ENCODE results near the gene FAM222A. TPM values are rescaled to one million over a fixed set of nuclear protein-coding genes. Genes with fewer than 3 reads are reported as not detected.
A peak's percentile ranks its signal among the peaks of the same experiment; 100 is the strongest.

The FAM222A gene
- total RNA-seq, 1 experiment from 2014 or later = 3.7 TPM

GRCh38 chr12:109771746-109772621 is 58.4 kb downstream of the FAM222A start:
- Histone ChIP-seq H3K79me2 (ENCODE audit: insufficient read depth, low read length) (peaks cover 8% of the 10 kb centered on the region; the same call in 1 of the 2 replicates), H3K9ac (ENCODE audit: low read length) (peak overlapping the region; percentile 58; the same call in 1 of the 2 replicates), H3K27me3 (ENCODE audit: insufficient read depth, low read length) (no peaks in the 10 kb centered on the region), H3K4me3 (replicated peaks in 1 of 2; ENCODE audit: low read depth in 1 of 2, low read length in 2 of 2) (peak overlapping the region; percentile 43 to 61), H2AFZ (ENCODE audit: low read depth, low read length, poor library complexity, severe bottlenecking) (no peak overlapping the region), H4K20me1 (ENCODE audit: insufficient read depth) (no peaks in the 10 kb centered on the region), H3K27ac (ENCODE audit: low read depth, low read length) (no peak overlapping the region), H3K9me3 (ENCODE audit: control insufficient read depth in 1 of 2, insufficient read depth in 1 of 2, low read depth in 1 of 2, low read length in 2 of 2) (no peaks in the 10 kb centered on the region), H3K4me2 (ENCODE audit: low read length) (peak overlapping the region; percentile 95), H3K9me2 (ENCODE audit: insufficient read depth) (no peaks in the 10 kb centered on the region), H3K4me1 (ENCODE audit: control insufficient read depth in 1 of 2, insufficient read depth in 2 of 2, low read length in 2 of 2) (peaks cover 5 to 26% of the 10 kb centered on the region in 2 experiments), H3K36me3 (ENCODE audit: control insufficient read depth in 1 of 2, insufficient read depth in 2 of 2, low read length in 2 of 2) (no peaks in the 10 kb centered on the region)
- CTCF ChIA-PET = interaction anchor here (4.7 kb wide), 1 partner anchor 174 kb away, joined by 64 read pairs; no protein-coding TSS in a partner anchor
- ATAC-seq (peak; percentile 3; the same call in 1 of the 2 replicates), DNase-seq (ENCODE audit: low read depth, low spot score) (no peak)
- RAD21 ChIA-PET (ENCODE audit: low non-redundant PET in 1 of 2, low total read pairs in 2 of 2, uncharacterized antibody in 2 of 2, unreplicated experiment in 2 of 2) = interaction anchor here in 1 of 2 experiments (1.3 kb wide), 1 partner anchor 174 kb away, joined by 6 read pairs; no protein-coding TSS in a partner anchor
- TF ChIP-seq ATF3 (IDR thresholded peaks at IDR 0.05) (no peak), RAD21 (IDR thresholded peaks at IDR 0.05; ENCODE audit: low read depth) (peak; percentile 81)
- TF ChIP-seq, protein P1, sequence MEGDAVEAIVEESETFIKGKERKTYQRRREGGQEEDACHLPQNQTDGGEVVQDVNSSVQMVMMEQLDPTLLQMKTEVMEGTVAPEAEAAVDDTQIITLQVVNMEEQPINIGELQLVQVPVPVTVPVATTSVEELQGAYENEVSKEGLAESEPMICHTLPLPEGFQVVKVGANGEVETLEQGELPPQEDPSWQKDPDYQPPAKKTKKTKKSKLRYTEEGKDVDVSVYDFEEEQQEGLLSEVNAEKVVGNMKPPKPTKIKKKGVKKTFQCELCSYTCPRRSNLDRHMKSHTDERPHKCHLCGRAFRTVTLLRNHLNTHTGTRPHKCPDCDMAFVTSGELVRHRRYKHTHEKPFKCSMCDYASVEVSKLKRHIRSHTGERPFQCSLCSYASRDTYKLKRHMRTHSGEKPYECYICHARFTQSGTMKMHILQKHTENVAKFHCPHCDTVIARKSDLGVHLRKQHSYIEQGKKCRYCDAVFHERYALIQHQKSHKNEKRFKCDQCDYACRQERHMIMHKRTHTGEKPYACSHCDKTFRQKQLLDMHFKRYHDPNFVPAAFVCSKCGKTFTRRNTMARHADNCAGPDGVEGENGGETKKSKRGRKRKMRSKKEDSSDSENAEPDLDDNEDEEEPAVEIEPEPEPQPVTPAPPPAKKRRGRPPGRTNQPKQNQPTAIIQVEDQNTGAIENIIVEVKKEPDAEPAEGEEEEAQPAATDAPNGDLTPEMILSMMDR (IDR thresholded peaks at IDR 0.05 in 2 of 3, conservative IDR thresholded peaks at IDR 0.05 in 1 of 3; ENCODE audit: borderline replicate concordance in 1 of 3, insufficient read depth in 1 of 3, low read depth in 2 of 3, low read length in 2 of 3) = peak; percentile 40 to 62 (median 58); a peak in 4 of 6 replicates
- BruUV-seq (replicated peaks) = no TSS peak
- POLR2A ChIA-PET = interaction anchor here (1.1 kb wide), 1 partner anchor 10 kb away, joined by 4 read pairs; no protein-coding TSS in a partner anchor
- intact Hi-C loops (cut with micrococcal nuclease) = no loop called here
